Keratinocyte (primary cell): ENCODE measurements around the gene FTO. TPM values are rescaled to one million over a fixed set of nuclear protein-coding genes. Genes with fewer than 3 reads are reported as not detected.

ENCODE experiments used
- DNase-seq: peaks from one replicate; pipeline ENCODE4 v3.0.0-alpha.2; 2011; ENCODE audit warnings: low read depth, missing footprints, low spot score
- FAIRE-seq: peaks from 2 replicates; lab custom pipeline; 2011; peaks lifted over from hg19 to GRCh38; lab: Jason Lieb, UNC
- H2AFZ ChIP-seq: 2 replicates; pipeline ENCODE4 v1.6.0; 2012; ENCODE audit warnings: low read length, control low read depth, inconsistent platforms; ENCODE audit not compliant: control insufficient read depth
- H3K27ac ChIP-seq: 2 replicates; pipeline ENCODE4 v1.5.1; 2011; ENCODE audit warnings: low read length; ENCODE audit not compliant: control insufficient read depth, insufficient read depth
- H3K27me3 ChIP-seq: 3 replicates; pipeline ENCODE4 v1.6.0; 2011; ENCODE audit warnings: low read length; ENCODE audit not compliant: control insufficient read depth, insufficient read depth; ENCODE audit errors: extremely low read depth
- H3K36me3 ChIP-seq, 2 experiments: 2 replicates in 1 of 2; 3 replicates in 1 of 2; pipeline ENCODE4 v1.5.1; 2011; ENCODE audit warnings: low read length in 2 of 2, mild to moderate bottlenecking in 1 of 2; ENCODE audit not compliant: control insufficient read depth in 2 of 2, insufficient read depth in 2 of 2; ENCODE audit errors: extremely low read depth in 1 of 2
- H3K4me1 ChIP-seq: 3 replicates; pipeline ENCODE4 v1.5.1; 2011; ENCODE audit warnings: low read length; ENCODE audit not compliant: control insufficient read depth, insufficient read depth; ENCODE audit errors: extremely low read depth
- H3K4me2 ChIP-seq: 3 replicates; pipeline ENCODE4 v1.6.0; 2011; ENCODE audit warnings: low read depth, low read length; ENCODE audit not compliant: control insufficient read depth, insufficient read depth; ENCODE audit errors: extremely low read depth
- H3K4me3 ChIP-seq, 3 experiments: fragments of 200-600 bp in 1 of 3; sonication (generic) in 1 of 3; 2 replicates in 2 of 3; 3 replicates in 1 of 3; pipeline ENCODE4 v1.5.1; 2011 to 2016; ENCODE audit warnings: low read length in 3 of 3, mild to moderate bottlenecking in 3 of 3, control low read depth in 2 of 3, inconsistent platforms in 1 of 3, low read depth in 1 of 3, mixed read lengths in 1 of 3, mixed run types in 1 of 3, moderate library complexity in 1 of 3; ENCODE audit not compliant: control insufficient read depth in 2 of 3, insufficient read depth in 2 of 3; ENCODE audit errors: extremely low read depth in 1 of 3
- H3K79me2 ChIP-seq: 2 replicates; pipeline ENCODE4 v1.6.0; 2012; ENCODE audit warnings: low read length; ENCODE audit not compliant: control insufficient read depth, insufficient read depth
- H3K9ac ChIP-seq: 3 replicates; pipeline ENCODE4 v1.6.0; 2011; ENCODE audit warnings: low read length; ENCODE audit not compliant: control insufficient read depth, insufficient read depth; ENCODE audit errors: extremely low read depth
- H3K9me1 ChIP-seq: 3 replicates; pipeline ENCODE4 v1.6.0; 2011; ENCODE audit warnings: low read length; ENCODE audit not compliant: control insufficient read depth, insufficient read depth; ENCODE audit errors: extremely low read depth
- H3K9me3 ChIP-seq: 2 replicates; pipeline ENCODE4 v1.5.1; 2012; ENCODE audit warnings: low read depth, low read length; ENCODE audit not compliant: control insufficient read depth
- H4K20me1 ChIP-seq: 3 replicates; pipeline ENCODE4 v1.6.0; 2011; ENCODE audit warnings: low read length; ENCODE audit not compliant: control insufficient read depth, insufficient read depth; ENCODE audit errors: extremely low read depth
- CTCF ChIP-seq, 3 experiments: IDR thresholded peaks in 1 of 3; conservative IDR thresholded peaks in 1 of 3; optimal IDR thresholded peaks in 1 of 3; 2 replicates in 2 of 3; 3 replicates in 1 of 3; pipeline versions ENCODE3 to v1.5.1; 2011; ENCODE audit warnings: low read length in 3 of 3, mild to moderate bottlenecking in 3 of 3, moderate library complexity in 2 of 3, control low read depth in 1 of 3, inconsistent platforms in 1 of 3; ENCODE audit not compliant: insufficient read depth in 2 of 3; ENCODE audit errors: extremely low read depth in 1 of 3
- EZH2 ChIP-seq: IDR thresholded peaks from one replicate; pipeline ENCODE4 v1.6.1; 2012; ENCODE audit warnings: inconsistent platforms, mild to moderate bottlenecking, low read length, moderate library complexity
- dilution Hi-C: fragments of 300-500 bp; cut with MboI; formaldehyde crosslinking; loops from one replicate; pipeline ENCODE4 v1.7.0; 2020; ENCODE audit warnings: low sequenced_read_pairs; ENCODE audit not compliant: extremely low pct_ligation_motif_present
- polyA plus RNA-seq, 5 experiments: library from polyadenylated mRNA; depleted of rRNA in 3 of 5; stranded (reverse) in 3 of 5; stranded (forward) in 1 of 5; unstranded in 1 of 5; fragments of >200 nt; gene quantifications; 1 replicate in 1 of 5; 2 replicates in 3 of 5; 3 replicates in 1 of 5; pipeline versions ENCODE4 v1.2.1 to v1.2.3, GENCODE V29; 2011 to 2012; ENCODE audit warnings: missing spikeins in 2 of 5, low read depth in 1 of 5, low replicate concordance in 1 of 5

FTO gene
- polyA plus RNA-seq, 1 donor (not counting 4 experiments of a cell fraction or from before 2014, with no cell fraction given): 56.4 TPM

DNA sequence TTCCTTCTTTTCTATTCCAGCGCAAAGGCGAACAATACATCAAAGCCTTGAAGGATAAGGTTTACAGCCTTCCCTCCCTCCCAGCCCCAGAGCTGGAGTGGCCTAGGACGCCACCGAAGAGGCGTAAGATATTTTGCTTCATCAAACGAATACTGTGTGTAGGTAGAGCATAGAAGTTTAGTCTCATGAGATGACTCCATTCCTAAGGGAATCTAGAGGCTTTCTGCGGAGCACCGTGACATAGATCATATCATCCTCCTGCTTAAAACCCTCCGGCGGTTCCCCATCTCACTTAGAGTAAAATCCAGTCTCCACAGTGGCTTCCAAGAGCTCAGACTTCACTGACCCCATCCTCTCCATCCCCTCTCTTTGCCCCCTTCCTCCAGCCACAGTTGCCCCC lies 390.7 kb downstream of the FTO start:
- no peak for TF ChIP-seq EZH2
- no peak for TF ChIP-seq CTCF (optimal IDR thresholded peaks at IDR 0.05 in 1 of 3, IDR thresholded peaks at IDR 0.05 in 1 of 3, conservative IDR thresholded peaks at IDR 0.05 in 1 of 3; ENCODE audit: extremely low read depth in 1 of 3, insufficient read depth in 2 of 3, low read length in 3 of 3)
- no peaks in the 10 kb centered on the region for H3K79me2 ChIP-seq
- no peak overlapping the region for H3K4me2 ChIP-seq
- no peaks in the 10 kb centered on the region for H4K20me1 ChIP-seq
- H2AFZ ChIP-seq: no peak overlapping the region
- no peak overlapping the region for H3K4me3 ChIP-seq
- peaks cover 0 to 2% of the 10 kb centered on the region in 2 experiments for H3K36me3 ChIP-seq
- no peaks in the 10 kb centered on the region for H3K27me3 ChIP-seq
- H3K9me3 ChIP-seq: no peaks in the 10 kb centered on the region
- H3K9ac ChIP-seq: no peak overlapping the region
- no peaks in the 10 kb centered on the region for H3K9me1 ChIP-seq
- FAIRE-seq: no peak
- no peak overlapping the region for H3K27ac ChIP-seq
- no peaks in the 10 kb centered on the region for H3K4me1 ChIP-seq
- dilution Hi-C loops: no loop called here
- DNase-seq: no peak

GRCh38 chr16:54096607-54097006 lies 392.7 kb downstream of the FTO start:
- H3K9me1 ChIP-seq: no peaks in the 10 kb centered on the region
- no peaks in the 10 kb centered on the region for H3K27me3 ChIP-seq
- H3K27ac ChIP-seq: no peak overlapping the region
- no peaks in the 10 kb centered on the region for H4K20me1 ChIP-seq
- H3K9me3 ChIP-seq: no peaks in the 10 kb centered on the region
- no peaks in the 10 kb centered on the region for H3K4me1 ChIP-seq
- no peaks in the 10 kb centered on the region for H3K79me2 ChIP-seq
- TF ChIP-seq EZH2 (no peak), CTCF (optimal IDR thresholded peaks at IDR 0.05 in 1 of 3, IDR thresholded peaks at IDR 0.05 in 1 of 3, conservative IDR thresholded peaks at IDR 0.05 in 1 of 3; ENCODE audit: extremely low read depth in 1 of 3, insufficient read depth in 2 of 3, low read length in 3 of 3) (no peak)
- H3K4me3 ChIP-seq: no peak overlapping the region
- dilution Hi-C loops: no loop called here
- peaks cover 0 to 2% of the 10 kb centered on the region in 2 experiments for H3K36me3 ChIP-seq
- H2AFZ ChIP-seq: no peak overlapping the region
- no peak overlapping the region for H3K4me2 ChIP-seq
- no peak overlapping the region for H3K9ac ChIP-seq
- FAIRE-seq (no peak), DNase-seq (no peak)
